Neural crest cell (in vitro differentiated cells): ENCODE results near the gene NAV1. TPM values are rescaled to one million over a fixed set of nuclear protein-coding genes. Genes with fewer than 3 reads are reported as not detected.
A peak's percentile ranks its signal among the peaks of the same experiment; 100 is the strongest.

Experiments used
- DNase-seq: peaks from one replicate; pipeline ENCODE4 v3.0.0; 2021; ENCODE audit warnings: low read depth, mixed read lengths, low spot score
- H3K27ac Mint-ChIP-seq: one replicate; pipeline ENCODE4 v1.8.0; 2021; ENCODE audit warnings: mild to moderate bottlenecking, mixed read lengths; ENCODE audit not compliant: unreplicated experiment
- H3K27me3 Mint-ChIP-seq: 2 replicates; pipeline ENCODE4 v1.8.0; 2021; ENCODE audit warnings: low read depth, mild to moderate bottlenecking, mixed read lengths
- H3K36me3 Mint-ChIP-seq: 2 replicates; pipeline ENCODE4 v1.8.0; 2021; ENCODE audit warnings: low read depth, mild to moderate bottlenecking, mixed read lengths
- H3K4me1 Mint-ChIP-seq: 2 replicates; pipeline ENCODE4 v1.8.0; 2021; ENCODE audit warnings: mixed read lengths
- H3K4me3 Mint-ChIP-seq: one replicate; pipeline ENCODE4 v1.8.0; 2021; ENCODE audit warnings: mild to moderate bottlenecking, mixed read lengths
- H3K9me3 Mint-ChIP-seq: 2 replicates; pipeline ENCODE4 v1.8.0; 2021; ENCODE audit warnings: mixed read lengths
- CTCF ChIP-seq: fragments of 200-600 bp; sonication (generic); conservative IDR thresholded peaks from 2 replicates; pipeline ENCODE4 v1.5.0; 2021; ENCODE audit warnings: antibody characterized with exemption, mild to moderate bottlenecking
- total RNA-seq: library from RNA; stranded (reverse); gene quantifications from 2 replicates; pipeline ENCODE4 v1.2.1, GENCODE V29; 2021

The NAV1 gene
- total RNA-seq, 1 donor from 2014 or later, result 47.3 TPM

GRCh38 chr1:201533836-201534235, 5.1 kb upstream of the NAV1 start:
- no peak for TF ChIP-seq CTCF
- H3K27ac Mint-ChIP-seq, result no peak overlapping the region
- peaks cover 21% of the 10 kb centered on the region for H3K4me1 Mint-ChIP-seq
- peaks cover 64% of the 10 kb centered on the region for H3K27me3 Mint-ChIP-seq
- H3K9me3 Mint-ChIP-seq, result no peaks in the 10 kb centered on the region
- H3K4me3 Mint-ChIP-seq, result no peak overlapping the region
- no peaks in the 10 kb centered on the region for H3K36me3 Mint-ChIP-seq
- DNase-seq, result no peak

GRCh38 chr1:201535046-201535918, 3.6 kb upstream of the NAV1 start:
- H3K9me3 Mint-ChIP-seq, result no peaks in the 10 kb centered on the region
- H3K27me3 Mint-ChIP-seq, result peaks cover 75% of the 10 kb centered on the region
- no peak for TF ChIP-seq CTCF
- H3K4me3 Mint-ChIP-seq, result peak overlapping the region; percentile 38
- H3K27ac Mint-ChIP-seq, result no peak overlapping the region
- no peaks in the 10 kb centered on the region for H3K36me3 Mint-ChIP-seq
- peaks cover 31% of the 10 kb centered on the region for H3K4me1 Mint-ChIP-seq
- no peak for DNase-seq

- Mint-ChIP-seq H3K4me3 (peak overlapping the region; percentile 38), H3K27me3 (peaks cover 80% of the 10 kb centered on the region), H3K9me3 (no peaks in the 10 kb centered on the region), H3K27ac (no peak overlapping the region), H3K36me3 (no peaks in the 10 kb centered on the region), H3K4me1 (peaks cover 35% of the 10 kb centered on the region)
- TF ChIP-seq CTCF, result no peak
- no peak for DNase-seq
These were observed 3.0 kb upstream of the NAV1 start for GRCh38 chr1:201535919-201536245.

GRCh38 chr1:201536558-201536957, 2.4 kb upstream of the NAV1 start:
- DNase-seq, result no peak
- peak overlapping the region; percentile 33 for H3K4me3 Mint-ChIP-seq
- H3K27ac Mint-ChIP-seq, result no peak overlapping the region
- H3K27me3 Mint-ChIP-seq, result peaks cover 85% of the 10 kb centered on the region
- no peak for TF ChIP-seq CTCF
- peaks cover 35% of the 10 kb centered on the region for H3K4me1 Mint-ChIP-seq
- no peaks in the 10 kb centered on the region for H3K36me3 Mint-ChIP-seq
- no peaks in the 10 kb centered on the region for H3K9me3 Mint-ChIP-seq

GRCh38 chr1:201537028-201537427, 1.9 kb upstream of the NAV1 start:
- H3K27me3 Mint-ChIP-seq, result peaks cover 90% of the 10 kb centered on the region
- no peak overlapping the region for H3K27ac Mint-ChIP-seq
- no peaks in the 10 kb centered on the region for H3K36me3 Mint-ChIP-seq
- DNase-seq, result no peak
- peaks cover 35% of the 10 kb centered on the region for H3K4me1 Mint-ChIP-seq
- no peak for TF ChIP-seq CTCF
- H3K9me3 Mint-ChIP-seq, result no peaks in the 10 kb centered on the region
- peak overlapping the region; percentile 33 for H3K4me3 Mint-ChIP-seq
